ENCODE results near the gene TNRC6A. TPM values are rescaled to one million over a fixed set of nuclear protein-coding genes. Genes with fewer than 3 reads are reported as not detected.

The TNRC6A gene
- total and polyA plus RNA-seq, 2 of the 13 experiments (the other 11 are each of a cell fraction or from before 2014, with no cell fraction given): 30.9 to 43.6 TPM

- no peak for TF ChIP-seq ZBTB43 (CRISPR knock-in tag; conservative IDR thresholded peaks at IDR 0.05)
- no peak for TF ChIP-seq KAT7 (CRISPR knock-in tag; IDR thresholded peaks at IDR 0.05; ENCODE audit: borderline replicate concordance)
- TF ChIP-seq GLMP (CRISPR knock-in tag; IDR thresholded peaks at IDR 0.05; ENCODE audit: borderline replicate concordance): no peak
- peak; percentile 29; the same call in 1 of the 2 replicates for TF ChIP-seq NR2F6 (IDR thresholded peaks at IDR 0.05)
- TF ChIP-seq NR2F6 (CRISPR knock-in tag; IDR thresholded peaks at IDR 0.05): no peak
- no peak for TF ChIP-seq ZXDC (CRISPR knock-in tag; IDR thresholded peaks at IDR 0.05)
- TF ChIP-seq MXD1 (CRISPR knock-in tag; IDR thresholded peaks at IDR 0.05): no peak
- TF ChIP-seq ZNF3 (CRISPR knock-in tag; IDR thresholded peaks at IDR 0.05): 0 out of 2 replicates have a peak, but pooled peaks have one; percentile 20
- no peak for TF ChIP-seq HOXA5 (CRISPR knock-in tag; IDR thresholded peaks at IDR 0.05)
- TF ChIP-seq ZFP41 (CRISPR knock-in tag; IDR thresholded peaks at IDR 0.05; ENCODE audit: borderline replicate concordance): no peak
- TF ChIP-seq MEF2D (CRISPR knock-in tag; IDR thresholded peaks at IDR 0.05): peak; percentile 73; the same call in 1 of the 2 replicates
- TF ChIP-seq ZNF263 (CRISPR knock-in tag; IDR thresholded peaks at IDR 0.05): peak; percentile 49; the same call in 1 of the 2 replicates
- no peak for TF ChIP-seq FOXA1 (IDR thresholded peaks at IDR 0.05)
- TF ChIP-seq FOXA1 (CRISPR knock-in tag; IDR thresholded peaks at IDR 0.05): 0 out of 2 replicates have a peak, but pooled peaks have one; percentile 18
- TF ChIP-seq ZNF552 (CRISPR knock-in tag; IDR thresholded peaks at IDR 0.05; ENCODE audit: borderline replicate concordance): no peak
- no peak for TF ChIP-seq SOX13 (IDR thresholded peaks at IDR 0.05)
- peak in 1 of 2 experiments; percentile 46; a peak in 1 of 4 replicates for TF ChIP-seq SOX13 (CRISPR knock-in tag; conservative IDR thresholded peaks at IDR 0.05 in 1 of 2, IDR thresholded peaks at IDR 0.05 in 1 of 2)
- no peak for TF ChIP-seq ZBTB3 (CRISPR knock-in tag; IDR thresholded peaks at IDR 0.05; ENCODE audit: borderline replicate concordance, low read depth)
- no peak for TF ChIP-seq GRHL1 (CRISPR knock-in tag; conservative IDR thresholded peaks at IDR 0.05)
- no peak for TF ChIP-seq TCF7L2 (IDR thresholded peaks at IDR 0.05; ENCODE audit: low read depth, low read length)
- TF ChIP-seq ZNF878 (CRISPR knock-in tag; IDR thresholded peaks at IDR 0.05): no peak
- TF ChIP-seq DPF2 (CRISPR knock-in tag; IDR thresholded peaks at IDR 0.05; ENCODE audit: borderline replicate concordance, low read depth): peak; percentile 46; the same call in 1 of the 2 replicates
- peak; percentile 86 for TF ChIP-seq MAFF (IDR thresholded peaks at IDR 0.05; ENCODE audit: low read depth, low read length)
- TF ChIP-seq TARDBP (CRISPR knock-in tag; IDR thresholded peaks at IDR 0.05): 0 out of 2 replicates have a peak, but pooled peaks have one; percentile 16
- TF ChIP-seq ZNF274 (CRISPR knock-in tag; IDR thresholded peaks at IDR 0.05): no peak
Measured at GRCh38 chr16:24737391-24737871, 8.0 kb downstream of the TNRC6A start (continued).
